ENCODE data around the gene TH. TPM values are rescaled to one million over a fixed set of nuclear protein-coding genes. Genes with fewer than 3 reads are reported as not detected.

The TH gene
- total and polyA plus RNA-seq, 2 experiments from 2014 or later = 0.34 TPM; not detected in 1

- TF ChIP-seq ZNF114 (CRISPR knock-in tag; IDR thresholded peaks at IDR 0.05) = no peak
- TF ChIP-seq JUNB (IDR thresholded peaks at IDR 0.05; ENCODE audit: unreplicated experiment) = no peak
- TF ChIP-seq STAT1 (IDR thresholded peaks at IDR 0.05; ENCODE audit: unreplicated experiment) = no peak
- TF ChIP-seq NANOG (IDR thresholded peaks at IDR 0.05; ENCODE audit: borderline replicate concordance) = no peak
- no peak for TF ChIP-seq EZH2phosphoT487 (IDR thresholded peaks at IDR 0.05; ENCODE audit: unreplicated experiment)
- TF ChIP-seq POLR2AphosphoS5 (IDR thresholded peaks at IDR 0.05; ENCODE audit: low read depth) = no peak
- TF ChIP-seq REST (IDR thresholded peaks at IDR 0.05; ENCODE audit: unreplicated experiment) = no peak
- TF ChIP-seq CREB1 (CRISPR knock-in tag; IDR thresholded peaks at IDR 0.05; ENCODE audit: low read depth) = no peak
- TF ChIP-seq CTCF (conservative IDR thresholded peaks at IDR 0.05; ENCODE audit: low read depth in 2 of 2) = no peak
- no peak for TF ChIP-seq EZH2 (IDR thresholded peaks at IDR 0.05; ENCODE audit: low read depth, unreplicated experiment)
- TF ChIP-seq ETS1 (IDR thresholded peaks at IDR 0.05) = no peak
- H3K9me2 ChIP-seq (ENCODE audit: insufficient read depth) = 0 out of 2 replicates have a peak, but pooled peaks cover 9% of the 10 kb centered on the region
- no peaks in the 10 kb centered on the region for H3K79me2 ChIP-seq (replicated peaks; ENCODE audit: insufficient read depth)
- H3K36me3 ChIP-seq (ENCODE audit: insufficient read depth) = no peaks in the 10 kb centered on the region
- no peak overlapping the region for H3K4me2 ChIP-seq
- Mint-ChIP-seq H3K4me3 (no peak overlapping the region), H3K27ac (no peak overlapping the region), H3K9me3 (peaks cover 6% of the 10 kb centered on the region; the same call in 2 of the 3 replicates), H3K36me3 (ENCODE audit: low read depth) (no peaks in the 10 kb centered on the region), H3K27me3 (ENCODE audit: insufficient read depth, low read depth, poor library complexity) (peaks cover 18% of the 10 kb centered on the region), H3K4me1 (peaks cover 32% of the 10 kb centered on the region)
- H4K20me1 ChIP-seq (replicated peaks; ENCODE audit: insufficient read depth) = no peaks in the 10 kb centered on the region
- no peak overlapping the region for H2AFZ ChIP-seq
- ATAC-seq = no peak
- peaks cover 13% of the 10 kb centered on the region for H3K4me1 ChIP-seq (ENCODE audit: insufficient read depth)
- DNase-seq (ENCODE audit: low spot score) = no peak
- H3K27me3 ChIP-seq (ENCODE audit: insufficient read depth) = 0 out of 2 replicates have a peak, but pooled peaks cover 8% of the 10 kb centered on the region
- no peak overlapping the region for H3K4me3 ChIP-seq
- H3K27ac ChIP-seq (ENCODE audit: low read depth) = no peak overlapping the region
- H3F3A ChIP-seq (replicated peaks; ENCODE audit: low read depth) = no peaks in the 10 kb centered on the region
Observed at GRCh38 chr11:2219318-2220017, 47.9 kb upstream of the TH start.

Measured in GM23338 (cell line).